HCT116 (cell line): ENCODE measurements around the gene MANSC1. TPM values are rescaled to one million over a fixed set of nuclear protein-coding genes. Genes with fewer than 3 reads are reported as not detected.

Experiments used
- ATAC-seq: fragments of 200-7000 bp; cut with Tn5 transposase; 2 replicates; pipeline ENCODE4 v1.9.1; 2020; ENCODE audit warnings: mild to moderate bottlenecking, moderate library complexity
- BruUV-seq: library from RNA; stranded (reverse); fragments of 400-500 nt; replicated peaks from 2 replicates; lab custom pipeline; 2021; lab: Mats Ljungman, UMichigan
- CTCF ChIA-PET: fragments of 300-600 bp; sonication (Branson Sonifier 250); formaldehyde crosslinking; loops from one replicate; lab custom pipeline; 2021; ENCODE audit warnings: antibody characterized with exemption; lab: Charles Lee
- POLR2A ChIA-PET: fragments of 300-600, 350-600 bp; sonication (Branson Sonifier 250); formaldehyde crosslinking; loops from one replicate; lab custom pipeline; 2021; ENCODE audit warnings: antibody characterized with exemption; lab: Charles Lee
- RAD21 ChIA-PET, 2 experiments: fragments of 300-600 bp; sonication (Branson Sonifier 250); formaldehyde crosslinking; loops; one replicate each; lab custom pipeline; 2023; ENCODE audit warnings: low total read pairs in 2 of 2; ENCODE audit not compliant: uncharacterized antibody in 2 of 2, unreplicated experiment in 2 of 2, low non-redundant PET in 1 of 2; lab: Charles Lee
- DNase-seq: peaks from one replicate; pipeline ENCODE4 v3.0.0-alpha.2; 2010; ENCODE audit warnings: low read depth, low spot score
- H2AFZ ChIP-seq: fragments of 200-600 bp; shearing (Covaris generic), sonication (generic); 2 replicates; pipeline ENCODE4 v1.6.1; 2017; ENCODE audit warnings: low read depth, mixed run types, mixed read lengths, antibody characterized with exemption, low read length; ENCODE audit not compliant: poor library complexity, severe bottlenecking
- H3K27ac ChIP-seq: 2 replicates; pipeline ENCODE4 v1.5.1; 2012; ENCODE audit warnings: low read depth, low read length
- H3K27me3 ChIP-seq: fragments of 200-600 bp; sonication (generic); 2 replicates; pipeline ENCODE4 v1.6.1; 2016; ENCODE audit warnings: mixed run types, low read length, mixed read lengths; ENCODE audit not compliant: insufficient read depth
- H3K36me3 ChIP-seq, 2 experiments: fragments of 200-500 bp in 1 of 2; fragments of 200-600 bp in 1 of 2; sonication (Bioruptor generic) in 1 of 2; sonication (generic) in 1 of 2; 2 replicates each; pipeline versions ENCODE4 v1.5.1 to v1.6.1; 2014 to 2016; ENCODE audit warnings: low read length in 2 of 2, inconsistent platforms in 1 of 2, mixed read lengths in 1 of 2, mixed run types in 1 of 2; ENCODE audit not compliant: insufficient read depth in 2 of 2, control insufficient read depth in 1 of 2
- H3K4me1 ChIP-seq, 2 experiments: fragments of 200-600 bp in 1 of 2; sonication (generic) in 1 of 2; 2 replicates each; pipeline versions ENCODE4 v1.5.1 to v1.6.1; 2012 to 2017; ENCODE audit warnings: low read length in 2 of 2, inconsistent platforms in 1 of 2, mild to moderate bottlenecking in 1 of 2, mixed read lengths in 1 of 2, mixed run types in 1 of 2, moderate library complexity in 1 of 2; ENCODE audit not compliant: insufficient read depth in 2 of 2, control insufficient read depth in 1 of 2
- H3K4me2 ChIP-seq: fragments of 200-600 bp; sonication (generic); 2 replicates; pipeline ENCODE4 v1.6.1; 2017; ENCODE audit warnings: mixed run types, low read length, mixed read lengths
- H3K4me3 ChIP-seq, 2 experiments: fragments of 200-600 bp in 1 of 2; sonication (generic) in 1 of 2; replicated peaks in 1 of 2; 2 replicates each; pipeline ENCODE4 v1.5.1; 2011 to 2016; ENCODE audit warnings: low read length in 2 of 2, control low read depth in 1 of 2, low read depth in 1 of 2, mild to moderate bottlenecking in 1 of 2, mixed read lengths in 1 of 2, mixed run types in 1 of 2
- H3K79me2 ChIP-seq: fragments of 200-600 bp; sonication (generic); 2 replicates; pipeline ENCODE4 v1.6.1; 2017; ENCODE audit warnings: mild to moderate bottlenecking, mixed run types, low read length, moderate library complexity, mixed read lengths; ENCODE audit not compliant: insufficient read depth
- H3K9ac ChIP-seq: fragments of 200-600 bp; sonication (generic); 2 replicates; pipeline ENCODE4 v1.6.1; 2016; ENCODE audit warnings: low read length, mixed read lengths
- H3K9me2 ChIP-seq: fragments of 200-600 bp; sonication (generic), shearing (Covaris generic); 2 replicates; pipeline ENCODE4 v1.6.1; 2017; ENCODE audit warnings: mixed run types, mild to moderate bottlenecking, moderate library complexity; ENCODE audit not compliant: insufficient read depth
- H3K9me3 ChIP-seq, 2 experiments: fragments of 200-500 bp in 1 of 2; fragments of 200-600 bp in 1 of 2; sonication (Bioruptor generic) in 1 of 2; sonication (generic) in 1 of 2; 2 replicates each; pipeline ENCODE4 v1.6.1; 2014 to 2017; ENCODE audit warnings: low read length in 2 of 2, mixed read lengths in 2 of 2, inconsistent platforms in 1 of 2, low read depth in 1 of 2, mild to moderate bottlenecking in 1 of 2, mixed run types in 1 of 2, moderate library complexity in 1 of 2; ENCODE audit not compliant: control insufficient read depth in 1 of 2, insufficient read depth in 1 of 2
- H4K20me1 ChIP-seq: fragments of 200-600 bp; sonication (generic), shearing (Covaris generic); 2 replicates; pipeline ENCODE4 v1.6.1; 2017; ENCODE audit warnings: mixed run types, mild to moderate bottlenecking, moderate library complexity; ENCODE audit not compliant: insufficient read depth
- CBX3 ChIP-seq: IDR thresholded peaks from 2 replicates; pipeline ENCODE4 v1.6.1; 2012; ENCODE audit warnings: low read depth
- CEBPB ChIP-seq: IDR thresholded peaks from 2 replicates; pipeline ENCODE4 v1.6.1; 2012; ENCODE audit warnings: low read depth
- CTCF ChIP-seq, 3 experiments: fragments of 200-600 bp in 1 of 3; sonication (generic) in 1 of 3; IDR thresholded peaks in 2 of 3; conservative IDR thresholded peaks in 1 of 3; 2 replicates each; pipeline ENCODE4 v1.5.1; 2012 to 2017; ENCODE audit warnings: low read depth in 2 of 3, low read length in 2 of 3, antibody characterized with exemption in 1 of 3, borderline replicate concordance in 1 of 3, control low read depth in 1 of 3, mild to moderate bottlenecking in 1 of 3, mixed read lengths in 1 of 3, mixed run types in 1 of 3, moderate library complexity in 1 of 3; ENCODE audit not compliant: insufficient read depth in 1 of 3
- EGR1 ChIP-seq: IDR thresholded peaks from 2 replicates; pipeline ENCODE4 v1.6.1; 2012; ENCODE audit warnings: low read depth
- ELF1 ChIP-seq: IDR thresholded peaks from 2 replicates; pipeline ENCODE4 v1.6.1; 2012; ENCODE audit warnings: low read depth, borderline replicate concordance
- EZH2 ChIP-seq: fragments of 200-600 bp; sonication (generic); IDR thresholded peaks from 2 replicates; pipeline ENCODE4 v1.6.1; 2017; ENCODE audit warnings: antibody characterized with exemption, mixed run types
- EZH2phosphoT487 ChIP-seq: fragments of 200-600 bp; IDR thresholded peaks from 2 replicates; pipeline ENCODE4 v1.6.1; 2018; ENCODE audit warnings: antibody characterized with exemption, borderline replicate concordance
- FOSL1 ChIP-seq: IDR thresholded peaks from 2 replicates; pipeline ENCODE4 v1.6.1; 2012; ENCODE audit warnings: low read depth
- JUND ChIP-seq: IDR thresholded peaks from 2 replicates; pipeline ENCODE4 v1.6.1; 2012
- POLR2A ChIP-seq: IDR thresholded peaks from 2 replicates; pipeline ENCODE4 v1.7.0; 2011; ENCODE audit warnings: borderline replicate concordance; ENCODE audit not compliant: insufficient read depth, insufficient read length; ENCODE audit errors: extremely low read depth
- POLR2AphosphoS5 ChIP-seq: IDR thresholded peaks from 2 replicates; pipeline ENCODE4 v1.6.1; 2011; ENCODE audit warnings: mild to moderate bottlenecking, low read depth, low read length, moderate library complexity
- RAD21 ChIP-seq: IDR thresholded peaks from 2 replicates; pipeline ENCODE4 v1.6.1; 2012; ENCODE audit warnings: low read depth, mild to moderate bottlenecking
- SP1 ChIP-seq: IDR thresholded peaks from 2 replicates; pipeline ENCODE4 v1.6.1; 2012; ENCODE audit warnings: low read depth
- TCF7L2 ChIP-seq: IDR thresholded peaks from 2 replicates; pipeline ENCODE4 v1.7.0; 2011; ENCODE audit warnings: borderline replicate concordance, inconsistent platforms; ENCODE audit not compliant: insufficient read depth, insufficient read length; ENCODE audit errors: extremely low read depth
- YY1 ChIP-seq: IDR thresholded peaks from 2 replicates; pipeline ENCODE4 v1.6.1; 2011; ENCODE audit warnings: low read length, low read depth, moderate library complexity, mild to moderate bottlenecking; ENCODE audit not compliant: insufficient replicate concordance; ENCODE audit errors: extremely low read depth
- ZBTB33 ChIP-seq: IDR thresholded peaks from 2 replicates; pipeline ENCODE4 v1.6.1; 2011; ENCODE audit warnings: mild to moderate bottlenecking, low read length, moderate library complexity; ENCODE audit not compliant: insufficient replicate concordance; ENCODE audit errors: extremely low read depth
- ZFX ChIP-seq: fragments of 450-650 bp; IDR thresholded peaks from 2 replicates; pipeline ENCODE4 v1.6.1; 2017
- ZNF274 ChIP-seq: fragments of 200-500 bp; sonication (Bioruptor generic); IDR thresholded peaks from 2 replicates; pipeline ENCODE4 v1.6.1; 2014; ENCODE audit warnings: mild to moderate bottlenecking, low read depth, low read length, inconsistent platforms
- intact Hi-C: fragments of 100-400 bp; cut with micrococcal nuclease; formaldehyde crosslinking; loops from 2 replicates; pipeline ENCODE4 v1.10.0; 2022
- total RNA-seq: library from RNA; stranded (reverse); gene quantifications from one replicate; pipeline ENCODE4 v1.2.1, GENCODE V29; 2021; ENCODE audit not compliant: unreplicated experiment

Gene MANSC1
- total RNA-seq, 1 experiment from 2014 or later = 0.20 TPM

GRCh38 chr12:12356896-12357718 lies 7.1 kb upstream of the MANSC1 start, which contains the start of gene BORCS5:
BORCS5 (plus strand) TSS chr12:12357078; CDS start chr12:12357452, 374 bp downstream.
- CTCF ChIA-PET = interaction anchor here (0.7 to 2.0 kb wide), 5 partner anchors 20 to 380 kb away, joined by 3 to 8 read pairs (median 4); no protein-coding TSS in a partner anchor
- intact Hi-C loops = no loop called here
- TF ChIP-seq CBX3 (no peak; the same call in 1 of the 2 replicates), POLR2AphosphoS5 (peak; percentile 99), POLR2A (peak; percentile 90), ZBTB33 (no peak), YY1 (peak; percentile 65), EZH2phosphoT487 (no peak), RAD21 (peak; percentile 35; the same call in 1 of the 2 replicates), CEBPB (no peak; the same call in 1 of the 2 replicates), TCF7L2 (peak; percentile 60), EGR1 (no peak), CTCF (IDR thresholded peaks at IDR 0.05 in 2 of 3, conservative IDR thresholded peaks at IDR 0.05 in 1 of 3; ENCODE audit: borderline replicate concordance in 1 of 3, insufficient read depth in 1 of 3, low read depth in 2 of 3, low read length in 2 of 3) (0 out of 6 replicates have a peak, but pooled peaks of 1 of the 3 experiments have one; percentile 14), ELF1 (peak; percentile 86), ZFX (peak; percentile 52; the same call in 1 of the 2 replicates), JUND (no peak), EZH2 (no peak), SP1 (peak; percentile 65), FOSL1 (no peak), ZNF274 (no peak)

More at GRCh38 chr12:12356896-12357718, 7.1 kb upstream of the MANSC1 start, which contains the start of gene BORCS5:
- ChIA-PET POLR2A (interaction anchor here (0.6 to 2.1 kb wide), 12 partner anchors 9 to 380 kb away, joined by 3 to 6 read pairs (median 3); no protein-coding TSS in a partner anchor), RAD21 (no interaction called here)
- peaks cover 5 to 15% of the 10 kb centered on the region in 2 experiments; a peak in 3 of 4 replicates for H3K4me1 ChIP-seq
- H3K4me3 ChIP-seq = peak within 1 kb of the TSS; percentile 90 to 92
- ATAC-seq = peak; percentile 96
- DNase-seq = peak; percentile 91
- H3K9me2 ChIP-seq = no peaks in the 10 kb centered on the region
- BruUV-seq = no TSS peak
- peak within 1 kb of the TSS; percentile 87 for H3K9ac ChIP-seq
- peak within 1 kb of the TSS; percentile 79 for H3K27ac ChIP-seq
- H3K4me2 ChIP-seq = peak within 1 kb of the TSS; percentile 93
- no peaks in the 10 kb centered on the region for H4K20me1 ChIP-seq
- H2AFZ ChIP-seq = peak within 1 kb of the TSS; percentile 64
- H3K27me3 ChIP-seq = no peaks in the 10 kb centered on the region
- H3K9me3 ChIP-seq = no peaks in the 10 kb centered on the region
- peaks cover 16% of the 10 kb centered on the region for H3K79me2 ChIP-seq
- no peaks in the 10 kb centered on the region for H3K36me3 ChIP-seq
